Heart left ventricle (tissue), 16 donors: ENCODE data around the gene RPS6KB2. TPM values are rescaled to one million over a fixed set of nuclear protein-coding genes. Genes with fewer than 3 reads are reported as not detected.
A peak's percentile ranks its signal among the peaks of the same experiment; 100 is the strongest.

Experiments used
- ATAC-seq, 4 donors: fragments of 200-7000 bp; cut with Tn5 transposase; one replicate each; pipeline ENCODE4 v1.9.1; 2020 to 2022; ENCODE audit warnings: moderate library complexity in 4 of 4, mild to moderate bottlenecking in 3 of 4, moderate number of reproducible peaks in 1 of 4
- DNase-seq, 5 donors: peaks; one replicate each; pipeline ENCODE4 v3.0.0-alpha.2; 2020
- H3K27ac ChIP-seq, 12 donors: fragments of 200-600 bp; sonication (generic) in 4 of 12; one replicate each; pipeline versions ENCODE4 v1.5.0 to v1.8.0; 2016 to 2022; ENCODE audit warnings: mild to moderate bottlenecking in 2 of 12
- H3K27me3 ChIP-seq, 9 donors: fragments of 200-600 bp; sonication (generic) in 2 of 9; one replicate each; pipeline versions ENCODE4 v1.5.1 to v1.8.0; 2016 to 2022; ENCODE audit warnings: mild to moderate bottlenecking in 3 of 9
- H3K36me3 ChIP-seq, 9 donors: fragments of 200-600 bp; sonication (generic) in 2 of 9; one replicate each; pipeline versions ENCODE4 v1.5.0 to v1.8.0; 2018 to 2022; ENCODE audit warnings: mild to moderate bottlenecking in 2 of 9
- H3K4me1 ChIP-seq, 12 donors: fragments of 200-600 bp; sonication (generic) in 4 of 12; one replicate each; pipeline versions ENCODE4 v1.5.0 to v1.8.0; 2016 to 2022; ENCODE audit warnings: mild to moderate bottlenecking in 3 of 12
- H3K4me3 ChIP-seq, 12 donors: fragments of 200-600 bp; sonication (generic) in 4 of 12; one replicate each; pipeline versions ENCODE4 v1.5.0 to v1.8.0; 2017 to 2022; ENCODE audit warnings: mild to moderate bottlenecking in 9 of 12, moderate library complexity in 4 of 12
- H3K9me3 ChIP-seq, 12 donors: fragments of 200-600 bp; sonication (generic) in 4 of 12; one replicate each; pipeline versions ENCODE4 v1.5.0 to v1.8.0; 2016 to 2022; ENCODE audit warnings: mild to moderate bottlenecking in 1 of 12
- POLR2A ChIP-seq, 2 donors: fragments of 450-650 bp; IDR thresholded peaks; one replicate each; pipeline ENCODE4 v1.6.1; 2017; ENCODE audit warnings: antibody characterized with exemption in 2 of 2, mild to moderate bottlenecking in 2 of 2, moderate library complexity in 2 of 2
- WGBS, 4 donors: extraction: QIAGEN DNeasy Blood & Tissue Kit in 2 of 4; methylation state at CpG; one replicate each; pipeline versions ENCODE4 v1.1.5 to v1.1.7; 2013 to 2018; 5-methylcytosine and 5-hydroxymethylcytosine counted together
- intact Hi-C, 10 donors: fragments of 100-400 bp; cut with DNase I; formaldehyde crosslinking; loops; one replicate each; pipeline versions ENCODE4 v1.11.1 to v1.14.2; 2022
- polyA plus RNA-seq, 2 donors: library from polyadenylated mRNA; stranded (reverse); fragments of 200-250 nt; gene quantifications; one replicate each; pipeline ENCODE4 v1.2.3, GENCODE V29; 2013
- total RNA-seq, 9 donors: library from RNA; depleted of rRNA in 2 of 9; stranded (reverse); fragments of >200 nt in 2 of 9; fragmentation: NEBNext Ultra II Directional in 3 of 9; extraction: Animal tissue kit (Norgen Biotek cat#: 25700) in 3 of 9; gene quantifications; one replicate each; pipeline versions ENCODE4 v1.1.0 to v1.2.4, GENCODE V29; 2016 to 2023
- TF ChIP-seq, protein P1 (sequence below), 12 donors: fragments of 200-600 bp; sonication (generic) in 4 of 12; IDR thresholded peaks; one replicate each; pipeline versions ENCODE4 v1.5.0 to v1.8.0; 2018 to 2022; ENCODE audit warnings: antibody characterized with exemption in 12 of 12, mild to moderate bottlenecking in 5 of 12
- donor health status: ischemic (EF 13 %, LVEDD 7.1; RV severe dilation, severe dysfunction).
- donor health status: healthy with polysubstance abuse.
- donor health status: DM: no; HTN: yes; CAD: no.
- donor health status: DM: no; HTN: no; CAD: no.
- donor health status: ischemic (EF 25% LVEDD 6.9; RV normal size, moderate dysfunction).
- donor health status: ischemic (EF 25% LVEDD 5.7; RV mildly dilated, moderate dysfunction).
- donor health status: healthy.
- donor health status: DM: yes; HTN: yes; CAD: no.
- donor health status: ischemic (EF 35%, LVEDD 5.7; RV mildly dilated, moderate dysfunction).
- donor health status: nonischemic (EF 11% LVEDD 7.7; RV severe dilation, severe dysfunction).
- donor health status: DM: yes; HTN: yes; CAD: no.
- donor health status: PGD.
- donor health status: ischemic (EF 29% LVEDD 5.4; RV normal size, mild dysfunction).
- donor health status: nonischemic (EF 23%, LVEDD 6.1; RV moderate dilation, normal function).

The RPS6KB2 gene
- total and polyA plus RNA-seq, 11 donors, result 19.3 to 36.0 (median 26.0) TPM

DNA sequence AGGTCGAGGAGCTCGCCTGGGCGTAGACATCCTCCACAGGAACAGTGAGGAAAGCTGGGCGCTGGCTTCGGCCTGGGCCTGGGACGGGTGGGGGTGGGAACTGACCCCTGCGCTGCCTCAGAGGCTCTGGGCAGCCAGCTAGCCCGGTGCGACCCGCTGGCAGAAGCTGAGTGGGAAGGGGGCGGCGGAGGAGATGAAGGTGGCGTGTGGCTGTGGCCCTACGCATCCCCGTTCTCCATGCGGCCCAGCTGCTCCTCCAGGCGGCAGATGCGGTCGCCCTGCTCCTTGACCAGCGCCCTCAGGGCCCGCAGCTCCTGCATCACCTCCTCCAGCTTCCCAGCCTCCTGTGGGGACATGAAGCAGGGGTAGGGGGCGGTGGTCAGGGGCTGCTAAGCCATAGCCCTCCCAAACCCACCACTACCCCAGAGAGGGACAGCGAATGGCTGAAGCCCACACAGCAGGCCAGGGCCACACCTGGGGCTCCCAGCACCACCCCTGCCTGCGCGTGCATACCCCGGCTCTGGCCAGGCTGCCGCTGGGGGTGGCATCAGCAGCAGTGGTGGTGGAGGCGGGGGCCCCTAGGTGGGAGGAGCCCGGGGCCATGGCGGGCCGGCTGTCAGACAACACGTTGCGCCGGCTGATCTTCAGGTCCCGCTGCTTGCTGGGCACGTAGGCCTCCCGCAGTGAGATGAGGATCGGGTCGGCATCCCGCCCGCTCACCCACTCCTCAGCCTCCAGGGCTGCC, 10.0 kb downstream of the RPS6KB2 start:
- no peaks in the 10 kb centered on the region for H3K27me3 ChIP-seq
- TF ChIP-seq, protein P1, sequence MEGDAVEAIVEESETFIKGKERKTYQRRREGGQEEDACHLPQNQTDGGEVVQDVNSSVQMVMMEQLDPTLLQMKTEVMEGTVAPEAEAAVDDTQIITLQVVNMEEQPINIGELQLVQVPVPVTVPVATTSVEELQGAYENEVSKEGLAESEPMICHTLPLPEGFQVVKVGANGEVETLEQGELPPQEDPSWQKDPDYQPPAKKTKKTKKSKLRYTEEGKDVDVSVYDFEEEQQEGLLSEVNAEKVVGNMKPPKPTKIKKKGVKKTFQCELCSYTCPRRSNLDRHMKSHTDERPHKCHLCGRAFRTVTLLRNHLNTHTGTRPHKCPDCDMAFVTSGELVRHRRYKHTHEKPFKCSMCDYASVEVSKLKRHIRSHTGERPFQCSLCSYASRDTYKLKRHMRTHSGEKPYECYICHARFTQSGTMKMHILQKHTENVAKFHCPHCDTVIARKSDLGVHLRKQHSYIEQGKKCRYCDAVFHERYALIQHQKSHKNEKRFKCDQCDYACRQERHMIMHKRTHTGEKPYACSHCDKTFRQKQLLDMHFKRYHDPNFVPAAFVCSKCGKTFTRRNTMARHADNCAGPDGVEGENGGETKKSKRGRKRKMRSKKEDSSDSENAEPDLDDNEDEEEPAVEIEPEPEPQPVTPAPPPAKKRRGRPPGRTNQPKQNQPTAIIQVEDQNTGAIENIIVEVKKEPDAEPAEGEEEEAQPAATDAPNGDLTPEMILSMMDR (IDR thresholded peaks at IDR 0.05), result no peak
- no peak for TF ChIP-seq POLR2A (IDR thresholded peaks at IDR 0.05)
- peaks cover 0 to 73% (median 32%) of the 10 kb centered on the region in 9 donors for H3K36me3 ChIP-seq
- H3K4me3 ChIP-seq, result peak overlapping the region in 4 of 12 donors; percentile 6 to 62 (median 24)
- no peaks in the 10 kb centered on the region for H3K9me3 ChIP-seq
- 82 to 89% (median 85%) methylated on average over 27 to 41 of the region's 41 CpGs for WGBS, 4 donors
- H3K27ac ChIP-seq, result peak overlapping the region in 3 of 12 donors; percentile 42 to 90 (median 50)
- intact Hi-C loops, result no loop called here
- peaks cover 0 to 67% (median 22%) of the 10 kb centered on the region in 12 donors for H3K4me1 ChIP-seq
- DNase-seq (peak in 1 of 5 donors; percentile 29), ATAC-seq (no peak)

DNA sequence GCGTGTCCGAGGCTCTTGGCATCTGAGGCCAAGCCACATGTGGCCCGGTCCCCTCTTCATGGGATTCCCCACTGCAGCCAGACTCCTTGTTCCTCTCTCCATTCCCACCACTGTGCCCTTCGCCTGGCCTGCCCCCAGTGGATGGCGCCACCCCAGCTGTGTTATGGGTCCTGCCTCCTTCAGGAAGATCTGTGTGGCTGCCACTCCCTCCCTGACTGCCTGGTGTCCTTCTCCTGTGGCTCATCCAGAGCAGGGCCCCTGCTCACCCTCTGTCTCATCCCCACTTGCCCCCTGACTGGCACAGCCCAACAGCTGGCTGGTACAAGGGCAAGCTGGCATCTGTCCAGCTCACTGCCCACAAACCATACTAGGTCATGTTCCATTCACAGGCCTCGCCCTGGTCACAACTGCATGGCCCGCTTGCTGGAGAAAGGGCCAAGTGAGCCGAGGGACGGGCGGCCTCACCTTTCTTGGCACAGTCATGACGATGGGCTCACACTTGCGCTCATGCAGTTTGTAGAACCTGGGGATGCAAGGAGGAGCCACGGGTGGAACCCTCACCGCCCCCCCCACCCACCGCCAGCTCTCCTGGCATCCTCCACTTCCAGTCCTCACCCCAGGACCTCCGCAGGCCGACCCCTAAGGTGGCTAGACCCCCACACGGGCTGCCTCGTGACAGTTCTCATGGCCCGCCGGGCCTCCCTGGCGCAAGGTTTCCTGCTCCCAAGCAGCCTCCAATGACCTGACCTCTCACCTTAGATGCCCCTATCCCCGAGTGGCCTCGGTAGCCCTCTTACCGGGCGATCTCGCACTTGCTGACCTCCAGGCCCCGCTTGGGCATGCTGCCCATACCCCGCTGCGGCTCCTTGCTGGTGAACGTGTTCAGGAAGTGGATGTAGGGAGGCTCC, 11.3 kb downstream of the RPS6KB2 start:
- intact Hi-C loops, result no loop called here
- Histone ChIP-seq H3K4me3 (peak overlapping the region in 1 of 12 donors; percentile 62), H3K27ac (peak overlapping the region in 10 of 12 donors; percentile 3 to 90 (median 25)), H3K9me3 (no peaks in the 10 kb centered on the region), H3K36me3 (peaks cover 0 to 61% (median 21%) of the 10 kb centered on the region in 9 donors), H3K4me1 (peaks cover 0 to 71% (median 24%) of the 10 kb centered on the region in 12 donors), H3K27me3 (no peaks in the 10 kb centered on the region)
- ATAC-seq, result peak in 2 of 4 donors; percentile 0 to 18
- peak in 1 of 5 donors; percentile 48 for DNase-seq
- TF ChIP-seq, protein P1 (IDR thresholded peaks at IDR 0.05), result peak in 3 of 12 donors; percentile 10 to 18 (median 12)
- no peak for TF ChIP-seq POLR2A (IDR thresholded peaks at IDR 0.05)
- 70 to 78% (median 73%) methylated on average over 29 to 31 of the region's 31 CpGs for WGBS, 4 donors

DNA sequence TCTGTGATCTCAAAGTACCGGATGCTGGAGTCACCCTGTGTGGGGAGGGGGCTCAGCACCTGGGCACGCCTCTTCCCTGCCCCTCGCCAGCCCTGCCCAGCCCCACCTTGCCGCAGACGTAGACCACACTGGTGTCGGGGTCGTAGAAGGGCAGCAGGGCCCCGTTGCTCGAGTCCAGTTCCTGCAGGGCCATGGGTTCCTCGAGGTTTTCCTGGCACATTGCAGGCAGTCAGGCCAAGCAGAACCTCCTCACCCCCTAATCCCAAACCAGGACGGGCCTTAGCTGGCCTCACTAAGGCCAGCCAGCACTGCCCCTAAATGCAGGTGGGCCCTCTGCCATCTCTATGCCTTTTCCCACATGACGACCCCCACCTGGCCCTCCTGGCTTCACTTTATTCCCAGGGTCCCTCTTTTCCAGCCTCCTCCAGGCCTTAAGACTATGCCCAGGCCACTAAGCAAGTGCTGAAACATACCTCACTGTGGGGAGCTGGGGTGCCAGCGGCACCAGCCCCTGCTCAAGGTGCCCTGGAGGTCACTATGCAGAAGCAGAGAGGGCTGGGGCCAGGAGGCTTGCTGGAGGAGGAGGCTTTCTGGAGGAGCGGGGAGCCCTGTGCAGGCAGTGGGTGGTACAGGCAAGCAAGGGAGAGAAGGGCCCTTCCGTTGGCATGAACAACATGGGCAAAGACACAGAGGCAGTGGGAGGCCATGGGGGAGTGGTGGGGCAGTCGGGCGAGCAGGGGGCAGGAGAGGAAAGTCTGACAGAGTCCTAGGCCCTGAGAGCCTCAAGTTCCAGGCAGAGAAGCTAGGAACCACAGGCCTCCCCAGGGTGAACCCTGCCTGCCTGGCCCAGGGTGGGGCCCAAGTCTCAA, 12.2 kb downstream of the RPS6KB2 start:
- H3K27me3 ChIP-seq, result no peaks in the 10 kb centered on the region
- peaks cover 0 to 74% (median 24%) of the 10 kb centered on the region in 12 donors for H3K4me1 ChIP-seq
- no peak for TF ChIP-seq POLR2A (IDR thresholded peaks at IDR 0.05)
- WGBS, 4 donors, result 71 to 76% (median 75%) methylated on average over 7 to 17 of the region's 17 CpGs
- H3K36me3 ChIP-seq, result peaks cover 0 to 52% (median 14%) of the 10 kb centered on the region in 9 donors
- no peaks in the 10 kb centered on the region for H3K9me3 ChIP-seq
- peak overlapping the region in 9 of 12 donors; percentile 3 to 90 (median 26) for H3K27ac ChIP-seq
- ATAC-seq (peak in 1 of 4 donors; percentile 14), DNase-seq (no peak)
- peak overlapping the region in 1 of 12 donors; percentile 62 for H3K4me3 ChIP-seq
- intact Hi-C loops, result no loop called here

DNA sequence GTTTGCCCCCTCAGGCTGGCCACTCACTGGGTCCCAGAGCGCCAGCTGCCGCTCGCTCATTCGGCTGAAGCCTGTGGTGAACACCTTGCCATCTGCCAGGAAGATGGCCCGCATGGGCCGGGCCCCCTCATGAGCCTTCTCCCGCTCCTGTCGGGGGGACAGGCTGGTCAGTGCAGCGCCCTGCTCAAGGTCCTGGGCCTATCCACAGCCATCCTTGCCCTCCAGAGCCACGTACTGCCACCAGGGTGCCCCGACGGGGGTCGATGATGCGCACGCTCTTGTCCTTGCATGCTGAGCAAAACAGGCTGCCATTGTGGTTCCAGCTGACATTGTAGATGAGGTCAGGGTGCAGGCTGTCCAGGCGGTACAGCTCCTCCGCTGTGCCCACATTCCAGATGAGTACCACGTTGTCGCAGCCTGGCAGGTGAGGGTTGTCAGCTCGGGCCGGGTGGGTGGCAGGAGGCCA, 12.8 kb downstream of the RPS6KB2 start:
- WGBS, 4 donors, result 89 to 95% (median 93%) methylated on average over 10 to 21 of the region's 21 CpGs
- Histone ChIP-seq H3K36me3 (peaks cover 0 to 45% (median 8%) of the 10 kb centered on the region in 9 donors), H3K9me3 (no peaks in the 10 kb centered on the region), H3K4me3 (no peak overlapping the region), H3K4me1 (peaks cover 0 to 68% (median 24%) of the 10 kb centered on the region in 12 donors), H3K27ac (peak overlapping the region in 1 of 12 donors; percentile 18), H3K27me3 (no peaks in the 10 kb centered on the region)
- TF ChIP-seq, protein P1 (IDR thresholded peaks at IDR 0.05), result no peak
- no peak for TF ChIP-seq POLR2A (IDR thresholded peaks at IDR 0.05)
- intact Hi-C loops, result no loop called here
- no peak for ATAC-seq
- DNase-seq, result no peak
